ENCODE measurements around the gene MSI2. TPM values are rescaled to one million over a fixed set of nuclear protein-coding genes. Genes with fewer than 3 reads are reported as not detected.
"Not testable (repeated sequence)": the region's sequence is repeated elsewhere in the genome, so short reads cannot be mapped to it uniquely, and the experiment has no call there.

MSI2 gene
- total and polyA plus RNA-seq, 4 donors, result 9.4 to 64.0 (median 30.4) TPM

DNA sequence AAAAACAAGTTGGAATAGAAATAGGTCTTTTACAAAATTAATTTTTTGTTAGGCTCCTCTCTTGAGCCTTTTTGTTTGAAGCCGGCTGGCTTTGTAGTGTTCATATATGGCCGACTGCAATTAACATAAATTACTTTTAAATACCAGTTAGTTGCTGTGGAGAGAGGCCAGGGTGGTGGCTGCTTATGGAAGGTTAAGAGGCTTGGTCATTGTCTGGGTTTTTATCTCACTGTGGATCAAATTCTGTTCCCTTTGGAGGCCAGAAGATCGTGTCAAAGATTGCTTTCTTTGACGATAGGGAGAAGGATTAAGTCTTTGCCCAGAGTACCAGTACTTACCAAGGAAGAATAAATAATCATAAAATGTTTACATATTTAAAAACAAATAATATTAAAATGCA lies 39.9 kb downstream of the MSI2 start:
- ATAC-seq (ENCODE audit: insufficient read depth, low FRiP score), result no peak
- H3K9ac ChIP-seq (ENCODE audit: insufficient read depth in 1 of 2, low read length in 2 of 2), result no peak overlapping the region
- H3K27ac ChIP-seq (ENCODE audit: low read depth in 1 of 2, low read length in 1 of 2), result no peak overlapping the region
- no peaks in the 10 kb centered on the region for H3K27me3 ChIP-seq (ENCODE audit: control insufficient read depth in 3 of 3, insufficient read depth in 3 of 3, low read length in 2 of 3)
- H3K4me1 ChIP-seq (ENCODE audit: control insufficient read depth in 5 of 5, insufficient read depth in 5 of 5, low read length in 5 of 5), result peaks cover 0 to 14% (median 8%) of the 10 kb centered on the region in 5 donors
- TF ChIP-seq, protein P1, sequence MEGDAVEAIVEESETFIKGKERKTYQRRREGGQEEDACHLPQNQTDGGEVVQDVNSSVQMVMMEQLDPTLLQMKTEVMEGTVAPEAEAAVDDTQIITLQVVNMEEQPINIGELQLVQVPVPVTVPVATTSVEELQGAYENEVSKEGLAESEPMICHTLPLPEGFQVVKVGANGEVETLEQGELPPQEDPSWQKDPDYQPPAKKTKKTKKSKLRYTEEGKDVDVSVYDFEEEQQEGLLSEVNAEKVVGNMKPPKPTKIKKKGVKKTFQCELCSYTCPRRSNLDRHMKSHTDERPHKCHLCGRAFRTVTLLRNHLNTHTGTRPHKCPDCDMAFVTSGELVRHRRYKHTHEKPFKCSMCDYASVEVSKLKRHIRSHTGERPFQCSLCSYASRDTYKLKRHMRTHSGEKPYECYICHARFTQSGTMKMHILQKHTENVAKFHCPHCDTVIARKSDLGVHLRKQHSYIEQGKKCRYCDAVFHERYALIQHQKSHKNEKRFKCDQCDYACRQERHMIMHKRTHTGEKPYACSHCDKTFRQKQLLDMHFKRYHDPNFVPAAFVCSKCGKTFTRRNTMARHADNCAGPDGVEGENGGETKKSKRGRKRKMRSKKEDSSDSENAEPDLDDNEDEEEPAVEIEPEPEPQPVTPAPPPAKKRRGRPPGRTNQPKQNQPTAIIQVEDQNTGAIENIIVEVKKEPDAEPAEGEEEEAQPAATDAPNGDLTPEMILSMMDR (IDR thresholded peaks at IDR 0.05; ENCODE audit: control extremely low read depth, extremely low read depth), result no peak
- H3K9me3 ChIP-seq (ENCODE audit: control insufficient read depth in 4 of 4, insufficient read depth in 3 of 4, low read length in 3 of 4), result no peaks in the 10 kb centered on the region
- DNase-seq, result peak in 1 of 3 donors; percentile 22
- H3K36me3 ChIP-seq (ENCODE audit: control insufficient read depth in 4 of 4, insufficient read depth in 4 of 4, low read length in 4 of 4), result peaks cover 3 to 11% (median 7%) of the 10 kb centered on the region in 4 donors
- WGBS, 2 donors, result 73 to 80% methylated on average over 4 of the region's 4 CpGs
- no peak overlapping the region for H3K4me3 ChIP-seq

DNA sequence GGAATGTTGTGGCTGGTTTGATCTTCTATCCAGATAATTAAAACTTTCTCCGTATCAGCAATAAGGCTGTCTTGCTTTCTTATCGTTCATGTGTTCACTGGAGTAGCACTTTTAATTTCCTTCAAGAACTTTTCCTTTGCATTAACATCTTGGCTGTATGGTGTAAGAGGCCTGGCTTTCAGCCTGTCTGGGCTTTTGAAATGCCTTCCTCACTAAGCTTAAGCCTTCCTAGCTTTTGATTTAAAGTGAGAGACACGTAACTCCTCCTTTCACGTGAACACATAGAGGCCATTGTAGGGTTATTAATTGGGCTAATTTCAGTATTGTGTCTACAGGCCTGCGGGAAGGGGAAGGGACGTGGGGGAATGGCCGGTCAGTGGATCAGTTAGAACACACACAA lies 42.9 kb downstream of the MSI2 start:
- peaks cover 0 to 11% (median 7%) of the 10 kb centered on the region in 4 donors for H3K36me3 ChIP-seq (ENCODE audit: control insufficient read depth in 4 of 4, insufficient read depth in 4 of 4, low read length in 4 of 4)
- ATAC-seq (ENCODE audit: insufficient read depth, low FRiP score) (no peak), DNase-seq (peak in 1 of 3 donors; percentile 35)
- TF ChIP-seq, protein P1 (IDR thresholded peaks at IDR 0.05; ENCODE audit: control extremely low read depth, extremely low read depth), result no peak
- 88 to 92% methylated on average over 7 of the region's 7 CpGs for WGBS, 2 donors
- no peak overlapping the region for H3K27ac ChIP-seq (ENCODE audit: low read depth in 1 of 2, low read length in 1 of 2)
- H3K9ac ChIP-seq (ENCODE audit: insufficient read depth in 1 of 2, low read length in 2 of 2), result no peak overlapping the region
- H3K4me1 ChIP-seq (ENCODE audit: control insufficient read depth in 5 of 5, insufficient read depth in 5 of 5, low read length in 5 of 5), result peaks cover 0 to 14% (median 7%) of the 10 kb centered on the region in 5 donors
- no peak overlapping the region for H3K4me3 ChIP-seq
- no peaks in the 10 kb centered on the region for H3K27me3 ChIP-seq (ENCODE audit: control insufficient read depth in 3 of 3, insufficient read depth in 3 of 3, low read length in 2 of 3)
- H3K9me3 ChIP-seq (ENCODE audit: control insufficient read depth in 4 of 4, insufficient read depth in 3 of 4, low read length in 3 of 4), result no peaks in the 10 kb centered on the region

DNA sequence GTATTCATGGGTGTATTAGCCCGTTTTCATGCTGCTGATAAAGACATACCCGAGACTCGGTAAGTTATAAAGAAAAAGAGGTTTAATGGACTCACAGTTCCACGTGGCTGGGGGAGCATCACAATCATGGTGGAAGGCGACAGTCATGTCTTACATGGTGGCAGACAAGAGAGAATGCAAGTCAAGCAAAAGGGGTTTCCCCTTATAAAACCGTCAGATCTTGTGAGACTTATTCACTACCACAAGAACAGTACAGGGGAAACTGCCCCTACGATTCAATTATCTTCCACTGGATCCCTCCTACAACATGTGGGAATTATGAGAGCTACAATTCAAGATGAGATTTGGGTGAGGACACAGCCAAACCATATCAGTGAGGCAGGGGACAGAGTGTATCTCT lies 44.3 kb downstream of the MSI2 start:
- peaks cover 0 to 11% (median 7%) of the 10 kb centered on the region in 4 donors for H3K36me3 ChIP-seq (ENCODE audit: control insufficient read depth in 4 of 4, insufficient read depth in 4 of 4, low read length in 4 of 4)
- not testable (repeated sequence) for H3K27ac ChIP-seq (ENCODE audit: low read depth in 1 of 2, low read length in 1 of 2); ATAC-seq (ENCODE audit: insufficient read depth, low FRiP score); H3K4me3 ChIP-seq; H3K4me1 ChIP-seq (ENCODE audit: control insufficient read depth in 5 of 5, insufficient read depth in 5 of 5, low read length in 5 of 5); H3K9me3 ChIP-seq (ENCODE audit: control insufficient read depth in 4 of 4, insufficient read depth in 3 of 4, low read length in 3 of 4); DNase-seq; H3K27me3 ChIP-seq (ENCODE audit: control insufficient read depth in 3 of 3, insufficient read depth in 3 of 3, low read length in 2 of 3); H3K9ac ChIP-seq (ENCODE audit: insufficient read depth in 1 of 2, low read length in 2 of 2)
- WGBS, 2 donors, result 92 to 96% methylated on average over 7 of the region's 7 CpGs

DNA sequence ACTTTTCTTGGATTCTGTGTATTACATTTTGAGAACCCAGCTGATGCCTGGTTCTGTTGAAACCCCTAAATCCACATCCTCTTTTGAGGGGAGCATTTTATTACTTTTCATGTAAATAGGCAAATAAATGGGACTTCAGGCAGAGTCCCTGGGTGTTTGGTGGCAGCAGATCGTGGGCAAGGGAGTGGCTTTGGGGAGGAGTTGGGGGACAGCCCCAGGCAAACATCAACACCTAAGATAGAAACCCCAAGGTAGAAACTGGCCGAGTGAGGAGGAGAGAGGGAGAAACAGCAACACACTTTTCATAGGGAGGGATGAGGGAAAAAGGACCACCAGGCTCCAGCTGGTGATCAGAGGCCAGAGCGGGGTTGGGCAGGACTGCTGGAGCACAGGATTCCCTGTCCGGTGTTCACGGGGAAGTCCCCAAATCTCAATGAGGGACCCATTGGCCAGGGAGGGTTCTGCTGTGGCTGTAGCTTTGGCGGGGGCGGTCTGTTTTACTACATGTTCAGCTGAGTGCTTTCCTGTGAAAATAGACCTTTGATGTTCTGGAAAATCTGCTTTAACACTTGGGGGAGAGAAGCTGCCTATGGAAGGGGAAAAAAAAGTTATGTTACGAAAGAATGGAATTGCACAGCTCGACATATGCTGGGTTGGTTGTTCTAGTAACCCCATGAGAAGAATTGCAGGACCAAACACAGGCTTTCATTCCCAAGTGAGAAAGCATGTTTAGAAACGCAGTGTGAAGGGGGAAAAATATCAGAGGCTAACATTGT lies 46.6 kb downstream of the MSI2 start:
- no peaks in the 10 kb centered on the region for H3K27me3 ChIP-seq (ENCODE audit: control insufficient read depth in 3 of 3, insufficient read depth in 3 of 3, low read length in 2 of 3)
- no peak overlapping the region for H3K27ac ChIP-seq (ENCODE audit: low read depth in 1 of 2, low read length in 1 of 2)
- ATAC-seq (ENCODE audit: insufficient read depth, low FRiP score) (no peak), DNase-seq (peak in 1 of 3 donors; percentile 31)
- TF ChIP-seq, protein P1 (IDR thresholded peaks at IDR 0.05; ENCODE audit: control extremely low read depth, extremely low read depth), result no peak
- H3K9me3 ChIP-seq (ENCODE audit: control insufficient read depth in 4 of 4, insufficient read depth in 3 of 4, low read length in 3 of 4), result no peaks in the 10 kb centered on the region
- 85 to 89% methylated on average over 10 of the region's 10 CpGs for WGBS, 2 donors
- H3K9ac ChIP-seq (ENCODE audit: insufficient read depth in 1 of 2, low read length in 2 of 2), result no peak overlapping the region
- no peak overlapping the region for H3K4me3 ChIP-seq
- peaks cover 0 to 7% (median 5%) of the 10 kb centered on the region in 4 donors for H3K36me3 ChIP-seq (ENCODE audit: control insufficient read depth in 4 of 4, insufficient read depth in 4 of 4, low read length in 4 of 4)
- no peaks in the 10 kb centered on the region for H3K4me1 ChIP-seq (ENCODE audit: control insufficient read depth in 5 of 5, insufficient read depth in 5 of 5, low read length in 5 of 5)
